Ascending aorta (tissue), 2 donors: ENCODE data around the gene CHPF. TPM values are rescaled to one million over a fixed set of nuclear protein-coding genes. Genes with fewer than 3 reads are reported as not detected.

Experiments used
- DNase-seq, 2 donors: peaks; one replicate each; pipeline ENCODE4 v3.0.0-alpha.2; 2019; ENCODE audit warnings: low spot score in 2 of 2
- H3K27ac ChIP-seq, 2 donors: fragments of 200-600 bp; sonication (generic); one replicate each; pipeline ENCODE4 v1.5.1; 2016 to 2017; ENCODE audit warnings: mild to moderate bottlenecking in 1 of 2
- H3K27me3 ChIP-seq: fragments of 200-600 bp; sonication (generic); one replicate; pipeline ENCODE4 v1.5.1; 2017
- H3K36me3 ChIP-seq, 2 donors: fragments of 200-600 bp; sonication (generic); one replicate each; pipeline ENCODE4 v1.5.1; 2016
- H3K4me1 ChIP-seq, 2 donors: fragments of 200-600 bp; sonication (generic); one replicate each; pipeline ENCODE4 v1.5.1; 2016 to 2017; ENCODE audit warnings: mild to moderate bottlenecking in 1 of 2
- H3K4me3 ChIP-seq, 2 donors: fragments of 200-600 bp; sonication (generic); one replicate each; pipeline ENCODE4 v1.5.1; 2016 to 2017; ENCODE audit warnings: mild to moderate bottlenecking in 1 of 2
- H3K9me3 ChIP-seq, 2 donors: fragments of 200-600 bp; sonication (generic); one replicate each; pipeline ENCODE4 v1.5.1; 2016
- intact Hi-C: fragments of 100-400 bp; cut with DNase I; formaldehyde crosslinking; loops from one replicate; pipeline ENCODE4 v1.15.1; 2023
- total RNA-seq: library from RNA; depleted of rRNA; stranded (reverse); fragments of >200 nt; gene quantifications from one replicate; pipeline ENCODE4 v1.1.0, GENCODE V29; 2016
- TF ChIP-seq, protein P1 (sequence below), 3 experiments: fragments of 200-600 bp in 2 of 3; fragments of 450-650 bp in 1 of 3; sonication (generic) in 2 of 3; IDR thresholded peaks; one replicate each; pipeline ENCODE4 v1.5.1; 2016 to 2019; ENCODE audit warnings: antibody characterized with exemption in 3 of 3, mild to moderate bottlenecking in 1 of 3, moderate library complexity in 1 of 3

The CHPF gene
- total RNA-seq, 1 donor from 2014 or later, result 249 TPM

GRCh38 chr2:219556413-219556812 is 12.8 kb upstream of the CHPF start:
- TF ChIP-seq, protein P1, sequence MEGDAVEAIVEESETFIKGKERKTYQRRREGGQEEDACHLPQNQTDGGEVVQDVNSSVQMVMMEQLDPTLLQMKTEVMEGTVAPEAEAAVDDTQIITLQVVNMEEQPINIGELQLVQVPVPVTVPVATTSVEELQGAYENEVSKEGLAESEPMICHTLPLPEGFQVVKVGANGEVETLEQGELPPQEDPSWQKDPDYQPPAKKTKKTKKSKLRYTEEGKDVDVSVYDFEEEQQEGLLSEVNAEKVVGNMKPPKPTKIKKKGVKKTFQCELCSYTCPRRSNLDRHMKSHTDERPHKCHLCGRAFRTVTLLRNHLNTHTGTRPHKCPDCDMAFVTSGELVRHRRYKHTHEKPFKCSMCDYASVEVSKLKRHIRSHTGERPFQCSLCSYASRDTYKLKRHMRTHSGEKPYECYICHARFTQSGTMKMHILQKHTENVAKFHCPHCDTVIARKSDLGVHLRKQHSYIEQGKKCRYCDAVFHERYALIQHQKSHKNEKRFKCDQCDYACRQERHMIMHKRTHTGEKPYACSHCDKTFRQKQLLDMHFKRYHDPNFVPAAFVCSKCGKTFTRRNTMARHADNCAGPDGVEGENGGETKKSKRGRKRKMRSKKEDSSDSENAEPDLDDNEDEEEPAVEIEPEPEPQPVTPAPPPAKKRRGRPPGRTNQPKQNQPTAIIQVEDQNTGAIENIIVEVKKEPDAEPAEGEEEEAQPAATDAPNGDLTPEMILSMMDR (IDR thresholded peaks at IDR 0.05), result no peak
- intact Hi-C loops, result no loop called here

GRCh38 chr2:219555956-219556355 is 12.3 kb upstream of the CHPF start:
- no peak overlapping the region for H3K27ac ChIP-seq
- TF ChIP-seq, protein P1 (IDR thresholded peaks at IDR 0.05), result no peak
- DNase-seq, result no peak
- peaks cover 0 to 18% of the 10 kb centered on the region in 2 donors for H3K36me3 ChIP-seq
- H3K4me1 ChIP-seq, result peaks cover 6 to 19% of the 10 kb centered on the region in 2 donors
- intact Hi-C loops, result no loop called here
- H3K27me3 ChIP-seq, result no peaks in the 10 kb centered on the region
- H3K4me3 ChIP-seq, result no peak overlapping the region
- H3K9me3 ChIP-seq, result no peaks in the 10 kb centered on the region

More at GRCh38 chr2:219556413-219556812, 12.8 kb upstream of the CHPF start:
- no peak overlapping the region for H3K27ac ChIP-seq
- peaks cover 0 to 18% of the 10 kb centered on the region in 2 donors for H3K36me3 ChIP-seq
- H3K4me1 ChIP-seq, result peaks cover 6 to 16% of the 10 kb centered on the region in 2 donors
- no peak for DNase-seq
- no peak overlapping the region for H3K4me3 ChIP-seq
- no peaks in the 10 kb centered on the region for H3K9me3 ChIP-seq
- H3K27me3 ChIP-seq, result no peaks in the 10 kb centered on the region

DNA sequence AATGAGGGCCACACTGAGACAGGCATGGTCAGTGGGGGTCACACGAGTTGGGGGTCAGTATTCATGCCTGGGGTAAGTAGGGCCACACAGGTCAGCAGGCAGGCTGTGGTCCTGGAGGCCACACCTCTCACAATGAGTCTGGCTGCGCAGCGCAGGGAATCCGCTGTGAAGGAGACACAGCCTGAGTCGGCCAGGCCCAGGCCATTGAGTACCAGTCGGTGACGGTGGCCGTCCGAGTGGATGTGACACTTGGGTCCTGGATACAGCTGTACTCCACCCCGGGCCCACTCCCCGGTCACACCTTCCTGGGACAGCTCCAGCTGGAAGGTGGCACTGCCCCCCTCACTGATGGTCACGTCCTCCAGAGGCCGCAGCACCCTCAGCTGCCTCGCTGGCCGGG is 10.7 kb upstream of the CHPF start:
- Histone ChIP-seq H3K27ac (no peak overlapping the region), H3K4me1 (peaks cover 6 to 19% of the 10 kb centered on the region in 2 donors), H3K36me3 (peaks cover 0 to 18% of the 10 kb centered on the region in 2 donors), H3K27me3 (no peaks in the 10 kb centered on the region), H3K4me3 (no peak overlapping the region), H3K9me3 (no peaks in the 10 kb centered on the region)
- DNase-seq, result no peak
- intact Hi-C loops, result no loop called here
- TF ChIP-seq, protein P1 (IDR thresholded peaks at IDR 0.05), result no peak

DNA sequence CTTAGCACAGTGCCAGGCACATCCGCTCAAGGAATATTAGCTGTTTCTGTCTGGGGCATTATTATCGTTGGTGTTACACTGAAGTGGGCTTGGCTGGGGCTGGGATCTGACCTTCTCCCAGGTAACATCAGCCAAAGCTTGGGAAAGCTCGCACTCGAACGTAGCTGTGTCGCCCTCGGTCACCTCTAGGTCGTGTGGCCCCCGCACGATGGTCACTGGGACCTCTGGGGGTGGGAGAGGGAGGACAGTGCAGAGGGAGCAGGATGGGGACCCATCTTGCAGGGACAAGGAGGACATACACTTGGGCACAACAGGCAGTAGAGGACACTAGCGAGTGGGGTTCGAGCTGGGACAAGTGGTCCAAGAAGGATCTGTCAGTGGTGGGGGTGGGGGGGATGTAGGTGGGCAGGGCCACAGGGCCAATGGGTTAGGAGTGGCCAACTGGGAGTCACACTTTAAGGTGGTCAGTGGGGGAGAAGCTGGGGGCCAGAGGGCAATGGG is 9.9 kb upstream of the CHPF start:
- DNase-seq, result no peak
- intact Hi-C loops, result loop anchor here (2.0 kb wide), 1 partner anchor 17 kb away; the partner anchor contains the start of gene OBSL1
- Histone ChIP-seq H3K9me3 (no peaks in the 10 kb centered on the region), H3K4me1 (peaks cover 6 to 19% of the 10 kb centered on the region in 2 donors), H3K36me3 (peaks cover 0 to 18% of the 10 kb centered on the region in 2 donors), H3K4me3 (peak overlapping the region in 1 of 2 donors; percentile 79), H3K27ac (no peak overlapping the region), H3K27me3 (no peaks in the 10 kb centered on the region)
- TF ChIP-seq, protein P1 (IDR thresholded peaks at IDR 0.05), result no peak

DNA sequence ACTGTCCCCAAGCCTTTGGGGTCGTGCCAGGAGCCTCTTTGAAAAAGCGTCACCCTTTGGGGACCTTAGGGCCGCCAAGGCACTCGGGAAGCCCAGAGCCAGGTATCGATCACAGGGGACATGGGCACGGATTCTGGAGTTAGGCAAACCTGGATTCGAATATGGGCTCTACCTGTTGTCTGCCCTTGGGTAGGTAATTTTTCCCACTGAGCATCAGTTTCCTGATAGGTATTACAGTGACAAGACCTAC is 9.5 kb upstream of the CHPF start:
- peaks cover 6 to 19% of the 10 kb centered on the region in 2 donors for H3K4me1 ChIP-seq
- H3K27ac ChIP-seq, result no peak overlapping the region
- TF ChIP-seq, protein P1 (IDR thresholded peaks at IDR 0.05), result no peak

More for the DNA sequence above, 9.5 kb upstream of the CHPF start:
- peak overlapping the region; percentile 61 to 79 for H3K4me3 ChIP-seq
- peaks cover 0 to 18% of the 10 kb centered on the region in 2 donors for H3K36me3 ChIP-seq
- intact Hi-C loops, result loop anchor here (2.0 kb wide), 1 partner anchor 18 kb away; the partner anchor contains the start of gene OBSL1
- H3K27me3 ChIP-seq, result no peaks in the 10 kb centered on the region
- H3K9me3 ChIP-seq, result no peaks in the 10 kb centered on the region
- no peak for DNase-seq
